GM10266 (cell line): ENCODE results near the gene LPAR6.

Source experiments
- DNase-seq: peaks from one replicate; pipeline ENCODE4 v3.0.0; 2012; ENCODE audit errors: extremely low spot score
- CTCF ChIP-seq: IDR thresholded peaks from 2 replicates; pipeline ENCODE4 v1.5.1; 2012; ENCODE audit warnings: mild to moderate bottlenecking, low read depth; ENCODE audit not compliant: control insufficient read depth, insufficient read depth; ENCODE audit errors: missing control alignments

The LPAR6 gene

GRCh38 chr13:48446464-48446863 is 33.6 kb upstream of the LPAR6 start:
- TF ChIP-seq CTCF: no peak
- no peak for DNase-seq

GRCh38 chr13:48443442-48444208 is 30.7 kb upstream of the LPAR6 start:
- no peak for DNase-seq
- no peak for TF ChIP-seq CTCF

- no peak for TF ChIP-seq CTCF
- DNase-seq: no peak
These were observed 24.5 kb upstream of the LPAR6 start for GRCh38 chr13:48437371-48437770.

- no peak for TF ChIP-seq CTCF
- no peak for DNase-seq
These were observed 23.9 kb upstream of the LPAR6 start for GRCh38 chr13:48436661-48437288.

GRCh38 chr13:48434200-48434599 is 21.3 kb upstream of the LPAR6 start:
- DNase-seq: no peak
- no peak for TF ChIP-seq CTCF

- no peak for TF ChIP-seq CTCF
- DNase-seq: no peak
These were observed 19.2 kb upstream of the LPAR6 start for GRCh38 chr13:48431987-48432615.

- DNase-seq: no peak
- TF ChIP-seq CTCF: no peak
These were observed 18.5 kb upstream of the LPAR6 start for GRCh38 chr13:48431431-48431830.
